Urothelium cell line (cell line): ENCODE measurements around the gene GTPBP2.
"Not testable (repeated sequence)": the region's sequence is repeated elsewhere in the genome, so short reads cannot be mapped to it uniquely, and the experiment has no call there.

Source experiments
- DNase-seq: peaks from one replicate; pipeline ENCODE4 v3.0.0; 2011; ENCODE audit warnings: low spot score, mixed read lengths
- FAIRE-seq: peaks from 2 replicates; lab custom pipeline; 2011; peaks lifted over from hg19 to GRCh38; lab: Jason Lieb, UNC

GTPBP2 gene

DNA sequence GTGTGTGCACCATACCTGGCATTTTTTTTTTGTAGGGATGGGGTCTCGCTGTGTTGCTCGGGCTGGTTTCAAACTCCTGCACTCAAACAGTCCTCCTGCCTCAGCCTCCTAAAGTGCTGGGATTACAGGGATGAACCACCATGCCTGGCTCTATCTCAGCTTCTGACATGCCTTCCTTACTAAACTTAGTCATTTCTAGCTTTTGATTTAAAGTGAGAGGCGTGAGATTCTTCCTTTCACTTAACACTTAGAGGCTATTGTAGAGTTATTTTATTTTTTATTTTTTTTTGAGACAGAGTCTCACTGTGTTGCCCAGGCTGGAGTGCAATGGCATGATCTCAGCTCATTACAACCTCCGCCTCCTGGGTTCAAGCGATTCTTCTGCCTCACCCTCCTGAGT is 33.9 kb upstream of the GTPBP2 start:
- FAIRE-seq, DNase-seq: not testable (repeated sequence)

DNA sequence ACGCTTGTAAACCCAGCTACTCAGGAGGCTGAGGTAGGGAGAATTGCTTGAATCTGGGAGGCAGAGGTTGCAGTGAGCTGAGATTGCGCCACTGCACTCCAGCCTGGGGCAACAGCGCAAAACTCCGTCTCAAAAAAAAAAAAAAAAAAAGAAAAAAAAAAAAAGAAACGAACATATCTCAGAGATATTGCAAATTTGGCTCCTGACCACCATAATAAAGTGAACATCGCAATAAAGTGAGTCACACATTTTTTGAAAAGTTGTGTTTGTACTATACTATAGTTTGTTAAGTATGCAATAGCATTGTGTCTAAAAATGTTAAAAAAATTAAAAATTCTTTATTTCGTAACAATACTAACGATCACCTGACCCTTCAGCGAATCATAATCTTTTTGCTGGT is 29.1 kb upstream of the GTPBP2 start:
- FAIRE-seq (no peak), DNase-seq (no peak)

DNA sequence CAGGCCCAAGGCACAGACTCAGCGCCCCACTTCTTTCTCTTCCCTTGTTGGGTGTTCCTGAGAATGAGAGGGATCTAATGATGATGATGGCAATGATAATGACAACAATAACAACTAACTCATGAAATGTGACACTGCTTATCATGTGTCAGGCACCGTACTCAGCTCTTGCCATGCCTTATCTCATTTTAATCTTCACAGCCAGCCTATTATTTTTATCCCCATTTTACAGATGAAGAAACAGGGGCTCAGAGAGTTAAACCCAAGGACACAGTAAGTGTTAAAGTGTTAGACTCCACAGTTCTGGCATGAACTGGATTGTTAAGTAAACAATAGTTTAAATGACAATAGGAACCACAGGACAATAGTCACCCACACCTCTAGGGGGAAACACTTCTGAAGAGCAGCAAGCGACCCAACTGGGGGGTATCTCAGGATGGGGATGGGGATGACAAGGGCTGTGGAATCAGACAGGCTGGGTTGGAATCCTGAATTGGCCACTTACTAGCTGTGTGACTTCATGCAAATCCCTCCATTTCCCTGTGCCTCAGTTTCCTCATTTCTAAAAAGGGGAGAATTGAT is 28.2 kb upstream of the GTPBP2 start:
- DNase-seq (no peak), FAIRE-seq (no peak)

DNA sequence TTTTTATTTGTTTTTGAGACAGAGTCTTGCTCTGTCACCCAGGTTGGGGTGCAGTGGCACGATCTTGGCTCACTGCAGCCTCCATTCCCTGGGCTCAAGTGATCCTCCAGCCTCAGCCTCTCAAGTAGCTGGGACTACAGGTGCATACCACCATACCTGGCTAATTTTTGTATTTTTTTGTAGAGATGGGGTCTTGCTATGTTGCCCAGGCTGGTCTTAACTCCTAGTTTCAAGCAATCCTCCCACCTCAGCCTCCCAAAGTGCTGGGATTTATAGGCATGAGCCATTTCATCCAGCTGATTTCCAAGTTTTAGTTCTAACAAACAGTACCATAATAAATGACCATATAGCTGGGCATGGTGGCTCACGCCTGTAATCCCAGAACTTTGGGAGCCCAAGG is 23.8 kb upstream of the GTPBP2 start:
- not testable (repeated sequence) for DNase-seq, FAIRE-seq

DNA sequence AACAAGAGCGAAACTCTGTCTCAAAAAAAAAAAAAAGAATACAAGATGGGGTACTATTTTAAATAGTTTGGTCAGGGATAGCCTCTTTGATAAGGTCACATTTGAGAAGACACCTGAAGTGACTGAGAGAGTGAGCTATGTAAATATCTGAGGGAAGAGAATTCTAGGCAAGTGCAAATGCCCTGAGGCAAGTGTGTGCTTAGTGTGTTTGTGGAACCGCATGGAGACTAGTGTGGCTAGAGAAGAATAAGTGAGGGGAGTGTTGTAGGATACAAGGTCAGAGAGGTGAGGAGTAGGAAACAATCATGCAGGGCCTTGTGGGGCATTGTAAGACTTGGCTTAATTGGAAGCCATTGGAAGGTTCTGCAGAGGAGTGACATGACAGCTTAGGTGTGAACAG is 19.2 kb upstream of the GTPBP2 start:
- FAIRE-seq (no peak), DNase-seq (no peak)

DNA sequence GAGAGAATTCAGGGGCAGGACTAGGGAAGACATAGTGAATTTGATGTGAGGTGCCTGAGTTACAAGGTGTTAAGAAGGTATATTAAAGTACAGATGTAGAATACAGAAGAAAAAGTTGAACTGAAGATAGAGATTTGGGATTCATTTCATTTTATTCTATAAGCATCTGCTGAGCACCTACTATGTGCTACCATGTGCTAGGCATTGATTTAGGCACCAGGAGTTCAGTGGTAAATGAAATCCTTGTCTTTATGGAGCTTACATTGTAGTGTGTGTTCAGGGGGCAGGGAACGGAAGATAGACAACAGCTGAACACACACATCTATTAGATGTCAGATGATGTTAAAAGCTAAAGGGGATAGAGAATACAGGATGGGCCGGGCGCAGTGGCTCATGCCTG is 18.5 kb upstream of the GTPBP2 start:
- DNase-seq (no peak), FAIRE-seq (no peak)

DNA sequence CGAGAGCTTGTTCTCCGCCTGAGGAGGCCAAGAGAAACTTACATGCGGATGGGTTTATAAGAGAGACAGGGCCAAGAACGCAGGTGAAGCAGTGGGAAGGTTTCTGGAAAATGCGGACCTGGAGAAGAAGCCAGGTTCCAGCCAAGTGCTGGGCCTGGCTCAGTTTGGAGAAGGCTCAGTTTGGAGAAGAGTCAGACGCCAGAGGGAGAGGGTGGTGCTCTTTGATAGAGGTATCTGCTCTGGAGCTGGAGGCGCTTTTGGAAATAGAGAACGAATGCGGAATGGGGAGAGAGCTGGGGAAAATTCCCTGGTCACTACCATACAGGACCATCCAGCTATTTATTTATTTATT is 16.5 kb upstream of the GTPBP2 start:
- DNase-seq (no peak), FAIRE-seq (no peak)

DNA sequence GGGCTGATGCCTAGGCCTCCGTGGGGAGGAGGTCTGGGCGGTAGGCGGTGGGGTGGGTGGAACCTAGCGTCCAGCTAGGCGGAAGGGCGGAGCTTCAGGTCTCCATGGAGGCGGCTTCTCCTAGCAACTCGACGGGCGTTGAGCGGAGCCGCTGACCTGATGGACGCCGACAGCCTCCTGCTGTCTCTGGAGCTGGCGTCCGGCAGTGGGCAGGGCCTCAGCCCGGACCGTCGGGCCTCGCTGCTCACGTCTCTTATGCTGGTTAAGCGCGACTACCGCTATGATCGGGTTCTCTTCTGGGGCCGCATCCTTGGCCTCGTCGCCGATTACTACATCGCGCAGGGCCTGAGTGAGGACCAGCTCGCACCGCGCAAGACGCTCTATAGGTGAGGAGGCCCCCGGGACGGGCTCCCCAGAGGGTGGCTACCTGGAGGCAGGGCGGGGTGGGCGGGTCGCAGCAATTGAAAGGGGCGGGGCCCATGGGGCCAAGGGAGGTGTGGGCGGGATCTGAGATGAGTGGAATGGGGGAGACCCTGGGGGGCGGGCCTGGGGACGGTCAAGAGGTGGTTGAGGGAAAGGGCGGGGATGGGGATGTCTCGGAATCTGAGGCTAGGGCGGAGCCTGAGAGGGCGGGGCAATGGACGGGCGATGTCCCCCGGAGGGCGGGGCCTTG is 16.0 kb upstream of the GTPBP2 start, which contains the start of gene RSPH9:
Gene RSPH9 (plus strand): TSS at position 97 of the 673 bp plus-strand sequence. CDS start 63 bp downstream, at position 160.
- DNase-seq (no peak), FAIRE-seq (no peak)

DNA sequence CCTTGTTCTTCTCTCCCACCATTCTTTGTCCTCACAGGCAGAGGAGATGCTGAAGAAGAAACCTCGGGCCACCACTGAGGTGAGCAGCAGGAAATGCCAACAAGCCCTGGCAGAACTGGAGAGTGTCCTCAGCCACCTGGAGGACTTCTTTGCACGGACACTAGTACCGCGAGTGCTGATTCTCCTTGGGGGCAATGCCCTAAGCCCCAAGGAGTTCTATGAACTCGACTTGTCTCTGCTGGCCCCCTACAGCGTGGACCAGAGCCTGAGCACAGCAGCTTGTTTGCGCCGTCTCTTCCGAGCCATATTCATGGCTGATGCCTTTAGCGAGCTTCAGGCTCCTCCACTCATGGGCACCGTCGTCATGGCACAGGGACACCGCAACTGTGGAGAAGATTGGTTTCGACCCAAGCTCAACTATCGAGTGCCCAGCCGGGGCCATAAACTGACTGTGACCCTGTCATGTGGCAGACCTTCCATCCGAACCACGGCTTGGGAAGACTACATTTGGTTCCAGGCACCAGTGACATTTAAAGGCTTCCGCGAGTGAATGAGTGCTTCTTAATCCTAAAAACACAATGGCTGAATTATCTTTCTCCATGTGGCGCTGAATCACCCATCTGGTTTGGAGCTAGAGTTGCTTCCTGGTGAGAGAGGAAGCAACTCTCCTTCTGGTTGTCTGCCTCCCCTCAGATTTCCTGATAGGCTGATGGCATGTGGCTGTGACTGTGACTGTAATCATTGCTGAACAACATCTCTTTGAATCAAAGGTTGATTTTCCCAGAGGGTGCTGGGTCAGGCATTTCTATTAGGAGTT is 11.1 kb upstream of the GTPBP2 start:
- no peak for DNase-seq

DNA sequence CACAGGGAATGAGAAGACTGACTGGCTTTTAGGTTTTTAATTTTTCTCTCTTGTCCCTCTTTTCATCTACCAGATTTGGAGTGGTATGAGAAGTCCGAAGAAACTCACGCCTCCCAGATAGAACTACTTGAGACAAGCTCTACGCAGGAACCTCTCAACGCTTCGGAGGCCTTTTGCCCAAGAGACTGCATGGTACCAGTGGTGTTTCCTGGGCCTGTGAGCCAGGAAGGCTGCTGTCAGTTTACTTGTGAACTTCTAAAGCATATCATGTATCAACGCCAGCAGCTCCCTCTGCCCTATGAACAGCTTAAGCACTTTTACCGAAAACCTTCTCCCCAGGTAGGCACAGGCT is 7.2 kb upstream of the GTPBP2 start:
- DNase-seq (peak; percentile 10), FAIRE-seq (no peak)

More for the DNA sequence above, 11.1 kb upstream of the GTPBP2 start:
- no peak for FAIRE-seq

DNA sequence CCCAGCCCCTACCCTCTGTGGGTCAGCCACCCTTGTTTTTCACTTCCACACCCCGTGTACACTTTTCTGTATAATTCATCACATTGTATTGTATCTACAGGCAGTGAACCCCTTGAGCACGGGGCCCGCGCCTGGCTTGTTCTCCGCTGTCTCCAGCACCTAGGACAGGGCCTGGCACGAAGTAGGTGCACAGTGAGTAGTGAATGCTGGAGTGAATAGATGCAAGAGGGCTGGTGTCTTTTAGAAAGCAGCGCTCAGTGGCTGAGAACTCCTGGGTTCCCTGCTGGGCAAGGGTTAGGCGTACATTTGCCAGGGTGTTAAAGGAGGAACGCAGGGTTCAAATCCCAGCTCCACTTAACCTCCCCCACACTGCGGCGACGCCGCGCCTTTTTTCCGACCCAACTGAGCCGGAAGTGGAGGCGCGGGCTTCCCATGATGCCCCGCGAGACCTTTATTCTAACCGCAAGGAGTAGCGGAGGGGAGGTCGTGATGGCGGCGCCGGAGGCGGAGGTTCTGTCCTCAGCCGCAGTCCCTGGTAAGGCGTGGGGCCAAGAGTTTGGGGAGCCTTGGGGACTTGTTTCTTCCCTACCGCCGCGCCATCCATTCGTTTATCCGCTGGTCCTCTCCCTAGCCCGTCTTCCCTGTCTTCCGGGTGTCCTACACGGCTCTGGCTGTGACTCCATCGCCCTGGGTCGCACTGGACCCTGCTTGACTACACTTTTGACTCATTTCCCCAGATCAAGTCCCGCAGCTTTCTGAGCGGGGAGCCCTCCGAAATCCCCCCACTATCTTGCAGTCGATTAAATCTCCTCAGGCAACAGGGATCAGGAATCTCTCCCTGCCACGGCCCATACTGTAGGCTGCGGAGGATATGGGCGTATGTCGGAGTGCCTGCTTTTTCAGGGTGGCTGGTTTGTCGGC is 6.6 kb upstream of the GTPBP2 start, which contains the start of gene MAD2L1BP:
Gene MAD2L1BP (plus strand): TSS at position 454 of the 921 bp plus-strand sequence. CDS start 36 bp downstream, at position 490.
- DNase-seq (peak; percentile 85), FAIRE-seq (no peak)

DNA sequence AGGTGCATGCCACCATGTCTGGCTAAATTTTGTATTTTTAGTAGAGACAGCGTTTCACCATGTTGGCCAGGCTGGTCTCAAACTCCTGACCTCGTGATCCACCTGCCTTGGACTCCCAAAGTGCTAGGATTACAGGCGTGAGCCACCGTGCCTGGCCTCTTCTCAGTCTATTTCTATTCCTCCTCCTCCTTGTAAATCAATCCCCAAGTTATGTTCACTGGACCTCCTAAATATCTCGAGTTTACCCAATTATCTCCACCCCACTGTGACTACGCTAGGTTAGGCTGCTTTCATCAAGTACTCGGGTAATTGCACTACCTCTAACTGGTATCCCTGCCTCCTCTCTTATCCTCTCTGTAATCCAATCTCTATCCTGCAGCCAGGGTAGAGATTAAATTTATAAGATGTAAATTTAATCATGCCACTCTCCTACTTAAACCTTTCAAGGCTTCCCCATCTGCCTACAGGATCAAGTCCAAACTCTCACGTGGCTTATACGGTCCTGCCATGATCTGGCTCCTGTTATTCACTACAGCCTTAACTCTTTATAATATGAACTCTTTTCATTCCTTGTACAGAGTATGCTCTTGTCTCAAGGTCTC is 5.7 kb upstream of the GTPBP2 start:
- no peak for FAIRE-seq

DNA sequence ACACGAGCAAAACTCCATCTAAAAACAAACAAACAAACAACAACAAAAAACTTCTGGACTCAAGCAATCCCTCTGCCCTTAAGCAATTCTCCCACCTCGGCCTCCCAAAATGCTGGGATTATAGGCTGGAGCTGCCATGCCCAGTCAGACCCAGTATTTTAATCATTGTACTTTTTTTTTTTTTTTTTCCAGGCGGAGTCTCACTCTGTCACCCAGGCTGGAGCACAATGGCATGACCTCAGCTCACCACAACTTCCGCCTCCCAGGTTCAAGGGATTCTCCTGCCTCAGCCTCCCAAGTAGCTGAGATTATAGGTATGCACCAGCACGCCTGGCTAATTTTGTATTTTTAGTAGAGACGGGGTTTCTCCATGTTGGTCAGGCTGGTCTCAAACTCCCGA is 3.9 kb upstream of the GTPBP2 start:
- not testable (repeated sequence) for FAIRE-seq, DNase-seq

More for the DNA sequence above, 5.7 kb upstream of the GTPBP2 start:
- DNase-seq: no peak

DNA sequence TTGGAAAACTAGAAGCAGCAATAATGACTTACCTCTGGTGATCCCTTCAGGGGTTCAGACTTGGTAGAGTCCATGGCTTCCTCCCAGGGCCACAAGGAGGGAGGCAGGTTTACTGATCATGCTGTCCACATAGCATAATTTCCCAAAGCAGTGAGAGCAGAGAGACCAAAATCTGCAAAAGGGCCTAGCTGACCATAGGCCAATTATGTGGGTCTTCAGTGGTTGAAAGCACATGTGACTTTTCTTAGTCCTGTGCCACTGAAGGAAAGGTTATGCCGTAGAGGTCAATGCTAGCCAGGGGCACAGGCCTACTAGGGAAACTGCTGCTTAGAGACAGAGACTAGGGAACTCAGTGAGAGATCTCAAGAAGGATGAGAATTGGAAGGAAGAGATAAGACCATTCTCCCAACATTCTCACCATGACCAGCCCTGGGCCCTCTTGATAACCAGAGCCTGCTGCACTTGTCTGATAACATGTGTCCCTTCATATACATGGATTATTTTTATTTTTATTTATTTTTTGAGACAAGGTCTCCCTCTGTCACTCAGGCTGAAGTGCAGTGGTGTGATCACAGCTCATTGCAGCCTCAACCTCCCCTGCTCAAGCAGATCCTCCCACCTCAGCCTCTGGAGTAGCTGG is 2.0 kb upstream of the GTPBP2 start:
- DNase-seq: no peak
- no peak for FAIRE-seq

DNA sequence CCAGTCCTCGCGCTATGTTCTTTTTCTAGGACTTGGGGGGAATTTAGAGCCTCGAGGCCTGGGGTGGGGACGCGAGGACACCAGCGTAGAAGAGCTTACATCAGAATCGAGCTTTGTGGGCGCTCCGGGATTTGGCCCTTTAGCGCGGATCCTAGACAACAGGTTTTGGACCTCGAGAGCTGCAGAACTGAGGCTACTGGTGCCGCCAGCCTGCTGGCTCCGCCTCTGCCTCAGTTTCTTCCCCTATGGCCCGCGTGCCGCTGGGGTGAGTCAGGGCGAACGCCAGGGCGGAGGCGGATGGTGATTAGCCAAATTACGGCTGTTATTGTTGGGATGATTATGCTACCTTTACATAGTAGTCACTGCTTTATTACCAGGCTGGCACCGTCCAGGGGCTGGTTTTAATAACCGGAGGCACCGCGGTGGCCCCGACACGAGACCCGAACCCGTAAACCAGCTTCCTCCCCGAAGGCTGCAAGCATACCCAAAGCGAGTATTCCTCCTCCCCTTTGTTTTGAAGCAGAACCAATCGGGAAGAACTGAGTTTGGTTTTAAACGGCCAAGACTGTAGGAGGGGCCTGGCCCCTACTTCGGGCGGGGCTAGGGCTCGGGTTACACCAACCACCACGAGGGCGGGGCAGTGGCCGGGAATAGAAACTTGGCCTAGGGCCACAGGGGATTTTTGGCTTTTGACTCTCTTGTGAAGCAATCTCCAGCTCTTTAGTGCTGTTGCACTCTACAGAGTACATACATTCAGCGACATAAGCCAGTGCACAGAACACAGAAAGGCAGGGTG is 639 bp upstream of the GTPBP2 start:
- DNase-seq: peak; percentile 98
- FAIRE-seq: peak; percentile 13

DNA sequence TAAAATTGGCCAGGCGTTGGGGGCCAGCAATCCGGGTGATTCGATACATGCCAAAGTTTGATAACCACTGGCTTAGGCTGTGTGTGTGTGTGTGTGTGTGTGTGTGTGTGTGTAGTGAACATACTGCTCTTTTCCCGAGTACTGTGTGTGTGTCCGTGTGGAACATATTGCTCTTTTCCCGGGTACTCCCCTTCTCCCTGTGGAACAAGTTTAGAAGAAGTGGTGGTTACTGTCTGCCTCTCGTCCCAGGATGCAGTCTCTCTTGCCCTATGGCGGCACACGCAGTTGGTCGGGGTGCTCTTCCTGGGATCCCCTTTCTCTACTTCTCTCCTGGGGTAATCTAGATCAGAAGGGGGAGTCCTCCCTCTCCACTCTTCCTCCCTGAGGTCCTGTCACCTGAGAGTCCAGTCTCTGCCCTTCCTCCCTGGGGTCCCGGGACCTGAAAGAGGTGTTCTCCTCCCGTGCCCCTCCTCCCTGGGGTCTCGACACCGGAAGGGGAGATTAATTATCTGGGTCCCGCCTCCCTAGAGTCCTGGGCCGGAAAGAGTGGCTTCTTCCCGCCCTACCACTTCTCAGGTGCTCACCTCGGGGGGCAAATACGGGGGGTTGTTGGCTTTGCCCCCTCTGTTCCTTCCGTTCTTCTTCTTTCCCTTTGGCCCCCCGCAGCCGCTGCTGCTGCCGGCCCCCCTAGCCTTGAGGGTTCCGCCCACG is 516 bp downstream of the GTPBP2 start:
- DNase-seq (peak; percentile 67), FAIRE-seq (no peak)

DNA sequence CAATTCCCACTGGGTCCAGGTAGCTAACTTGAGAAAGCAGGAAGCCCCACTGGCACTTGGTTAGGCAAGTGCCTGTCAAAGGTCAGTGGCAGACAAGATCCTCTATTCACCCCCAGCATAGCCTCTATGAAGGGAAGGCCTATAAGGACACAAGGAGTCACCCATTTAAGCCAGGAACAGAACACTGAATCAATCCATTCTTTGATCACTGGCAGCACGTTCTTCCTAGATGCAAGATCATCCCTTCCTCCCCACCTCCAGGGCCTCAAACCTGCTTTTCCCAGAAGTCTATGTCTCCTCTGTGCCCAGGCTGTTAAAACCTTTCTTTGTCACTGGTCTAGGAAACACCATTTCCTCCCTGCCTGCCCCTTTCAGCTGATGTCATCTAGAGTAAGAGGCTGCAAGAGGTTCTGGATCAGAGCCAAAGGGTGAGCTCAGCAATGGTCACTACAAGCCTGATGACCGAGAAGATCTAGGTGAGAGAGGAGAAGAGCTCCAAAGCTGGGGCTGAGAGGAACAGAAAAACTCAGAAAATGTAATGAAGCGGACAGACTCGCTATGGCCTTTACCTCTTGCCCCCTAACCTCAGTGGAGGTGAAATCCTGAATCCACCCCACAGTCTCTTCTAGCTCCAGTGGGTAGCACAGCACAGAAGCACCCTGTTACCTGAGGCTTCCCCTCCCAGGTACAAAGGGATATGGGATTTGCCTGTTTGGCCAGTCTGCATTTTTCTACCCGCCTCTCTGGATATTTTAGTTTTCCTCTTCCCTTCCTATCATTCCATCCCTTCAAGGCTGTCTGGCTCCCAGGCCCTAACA is 1.8 kb downstream of the GTPBP2 start:
- no peak for FAIRE-seq
- peak; percentile 79 for DNase-seq
